Right hindlimb (tissue), 1 donor: Measurements from ENCODE around the gene NRXN2.
"Not testable (repeated sequence)": the region's sequence is repeated elsewhere in the genome, so short reads cannot be mapped to it uniquely, and the experiment has no call there.

Experiments used
- DNase-seq: peaks from one replicate; pipeline ENCODE4 v3.0.0-alpha.2; 2018

The NRXN2 gene

GRCh38 chr11:64561984-64562722 is 160.8 kb downstream of the NRXN2 start:
- DNase-seq = no peak

GRCh38 chr11:64561429-64561828 is 161.6 kb downstream of the NRXN2 start:
- not testable (repeated sequence) for DNase-seq

DNA sequence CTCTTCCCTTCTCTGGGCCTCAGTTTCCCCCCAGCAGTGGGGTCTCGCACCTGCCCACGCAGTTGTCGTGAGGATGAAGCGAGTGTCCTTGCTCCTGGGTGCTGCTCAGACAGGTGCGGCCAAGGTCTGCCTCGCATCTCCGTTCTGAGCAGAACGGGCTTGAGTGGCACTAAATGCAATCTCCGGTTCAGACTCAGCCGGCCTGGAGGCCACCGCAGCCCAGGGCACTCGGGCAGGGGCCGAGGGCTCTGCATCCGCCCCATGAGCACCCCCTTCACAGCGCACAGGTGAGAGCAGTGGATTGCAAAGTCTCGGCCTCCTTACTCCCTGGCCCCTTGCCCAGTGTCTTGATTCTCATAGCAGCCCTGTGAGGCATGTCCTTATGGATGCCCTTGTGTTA is 162.1 kb downstream of the NRXN2 start:
- DNase-seq = no peak

DNA sequence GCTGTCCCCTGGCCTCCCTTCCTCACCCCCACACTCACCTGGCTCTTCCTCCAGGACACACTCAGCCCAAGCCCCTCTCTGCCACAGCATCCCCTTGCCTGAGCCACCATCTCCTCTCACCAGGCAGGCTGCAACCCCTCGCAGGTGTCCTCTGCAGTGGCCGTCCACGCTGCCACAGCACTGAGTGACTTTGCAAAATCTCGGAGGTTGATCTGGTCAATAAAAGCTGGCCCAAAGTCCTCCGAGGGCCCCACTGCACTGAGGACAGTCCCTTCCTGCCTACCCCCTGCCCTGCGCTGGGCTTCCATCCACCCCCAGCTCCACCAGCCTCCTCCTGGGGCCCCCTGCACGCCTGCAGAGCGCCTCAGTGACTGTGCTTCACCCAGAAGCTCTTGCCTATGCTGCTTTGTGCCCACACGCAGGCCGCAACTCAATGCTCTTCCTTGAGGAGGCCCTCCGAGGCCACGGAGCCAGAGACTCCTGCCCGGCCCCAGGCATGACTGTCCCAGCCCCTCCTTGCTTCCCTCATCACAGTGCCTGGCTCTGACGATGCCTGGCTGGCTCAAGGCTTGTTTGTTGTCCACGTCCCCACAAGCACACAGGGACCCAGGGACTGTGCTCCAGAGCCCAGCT is 162.7 kb downstream of the NRXN2 start:
- DNase-seq = no peak

GRCh38 chr11:64559351-64560138 is 163.5 kb downstream of the NRXN2 start:
- no peak for DNase-seq

DNA sequence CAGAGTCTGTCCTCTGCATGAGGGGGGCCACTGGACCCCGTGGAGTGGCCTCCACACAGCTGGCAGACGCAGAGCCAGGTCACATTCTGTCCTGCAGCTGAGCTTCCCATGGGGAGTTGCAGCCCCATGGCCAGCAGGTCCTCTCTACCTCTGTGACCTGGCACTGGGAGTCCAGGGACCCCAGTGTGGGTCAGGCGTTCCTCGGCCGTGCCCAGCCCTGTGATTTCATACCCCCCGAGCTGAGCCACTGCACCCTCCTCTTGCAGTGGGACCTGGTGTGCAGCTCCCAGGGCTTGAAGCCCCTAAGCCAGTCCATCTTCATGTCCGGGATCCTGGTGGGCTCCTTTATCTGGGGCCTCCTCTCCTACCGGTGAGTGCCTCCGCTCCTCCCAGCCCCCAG is 164.1 kb downstream of the NRXN2 start:
- DNase-seq = no peak

- no peak for DNase-seq
Measured at GRCh38 chr11:64558065-64558745, 164.8 kb downstream of the NRXN2 start.

DNA sequence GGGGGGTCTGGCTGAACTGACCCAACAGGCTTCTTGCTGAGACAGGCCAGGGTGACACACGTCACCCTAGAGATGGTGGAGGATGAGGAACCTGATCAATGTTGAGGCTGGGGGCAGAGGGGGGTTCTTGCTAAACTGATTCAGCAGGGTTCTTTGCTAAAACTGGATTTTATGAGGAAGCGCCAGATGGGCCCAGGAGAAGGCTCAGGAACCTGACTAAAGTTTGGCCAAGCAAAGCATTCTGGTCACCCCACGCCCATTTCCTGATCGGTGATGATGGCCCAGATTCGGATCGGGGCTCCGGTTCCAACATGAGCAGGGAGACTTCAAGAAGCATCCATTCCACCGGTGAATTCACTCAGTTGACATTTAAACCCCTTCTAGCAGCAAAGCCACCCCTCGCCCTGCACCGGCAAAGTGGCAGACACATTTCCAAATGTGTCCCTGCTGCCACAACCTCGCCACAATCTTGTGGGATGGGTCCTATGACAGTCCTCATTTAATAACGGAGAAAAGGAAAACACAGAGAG is 166.2 kb downstream of the NRXN2 start:
- DNase-seq = no peak
